GM18870 (cell line): ENCODE data around the gene CDH11.

Source experiments
- ATAC-seq: cut with Tn5 transposase; IDR thresholded peaks from one replicate; pipeline ENCODE4 v1.9.1; 2021; ENCODE audit warnings: moderate library complexity; ENCODE audit not compliant: unreplicated experiment

Gene CDH11, protein sequence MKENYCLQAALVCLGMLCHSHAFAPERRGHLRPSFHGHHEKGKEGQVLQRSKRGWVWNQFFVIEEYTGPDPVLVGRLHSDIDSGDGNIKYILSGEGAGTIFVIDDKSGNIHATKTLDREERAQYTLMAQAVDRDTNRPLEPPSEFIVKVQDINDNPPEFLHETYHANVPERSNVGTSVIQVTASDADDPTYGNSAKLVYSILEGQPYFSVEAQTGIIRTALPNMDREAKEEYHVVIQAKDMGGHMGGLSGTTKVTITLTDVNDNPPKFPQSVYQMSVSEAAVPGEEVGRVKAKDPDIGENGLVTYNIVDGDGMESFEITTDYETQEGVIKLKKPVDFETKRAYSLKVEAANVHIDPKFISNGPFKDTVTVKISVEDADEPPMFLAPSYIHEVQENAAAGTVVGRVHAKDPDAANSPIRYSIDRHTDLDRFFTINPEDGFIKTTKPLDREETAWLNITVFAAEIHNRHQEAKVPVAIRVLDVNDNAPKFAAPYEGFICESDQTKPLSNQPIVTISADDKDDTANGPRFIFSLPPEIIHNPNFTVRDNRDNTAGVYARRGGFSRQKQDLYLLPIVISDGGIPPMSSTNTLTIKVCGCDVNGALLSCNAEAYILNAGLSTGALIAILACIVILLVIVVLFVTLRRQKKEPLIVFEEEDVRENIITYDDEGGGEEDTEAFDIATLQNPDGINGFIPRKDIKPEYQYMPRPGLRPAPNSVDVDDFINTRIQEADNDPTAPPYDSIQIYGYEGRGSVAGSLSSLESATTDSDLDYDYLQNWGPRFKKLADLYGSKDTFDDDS

DNA sequence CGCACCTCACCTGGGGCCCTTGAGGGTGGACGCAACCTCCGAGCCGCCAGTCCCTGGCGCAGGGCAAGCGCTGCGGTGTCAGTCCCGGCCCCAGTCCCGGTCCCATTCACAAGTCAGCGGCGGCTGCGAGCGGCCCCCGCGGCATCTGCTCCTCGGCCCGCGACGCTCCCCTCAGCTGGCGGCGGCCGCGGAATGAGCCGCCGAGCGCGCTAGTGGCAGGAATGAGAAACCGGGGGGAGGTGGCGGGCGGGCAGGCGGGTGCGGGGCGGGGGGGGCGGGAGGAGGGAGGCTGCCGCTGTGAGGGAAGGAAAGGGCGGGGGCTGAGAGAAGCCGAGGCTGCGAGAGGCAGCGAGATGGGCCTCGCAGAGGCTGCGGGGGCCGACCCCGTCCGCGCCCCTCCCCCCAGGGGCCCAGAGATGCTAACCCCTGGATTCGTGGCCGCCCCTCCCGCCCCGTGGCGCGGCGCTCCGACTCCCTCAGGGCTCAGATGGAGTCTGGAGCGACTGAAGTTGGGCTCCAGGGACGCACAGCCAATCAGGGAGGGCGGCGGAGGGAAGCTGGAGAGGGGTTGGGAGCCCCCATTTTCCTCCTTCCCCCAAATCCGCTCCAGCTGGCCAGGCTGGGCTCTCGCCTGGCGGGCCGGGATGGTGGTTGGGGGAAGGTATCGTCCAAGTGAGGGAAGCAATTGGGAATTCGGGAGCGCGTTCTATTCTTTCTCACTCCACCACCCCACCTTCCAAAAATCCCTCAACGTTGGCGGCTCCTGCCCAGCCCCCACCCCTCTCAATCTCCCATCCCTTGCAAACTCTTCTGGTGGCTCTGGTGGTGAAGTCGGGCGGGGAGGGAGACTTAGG, at the start of gene CDH11:
TSS of gene CDH11 (minus strand) at position 194 of the 854 bp plus-strand sequence. CDS start 117,194 bp downstream, outside the sequence.
- no peak for ATAC-seq

DNA sequence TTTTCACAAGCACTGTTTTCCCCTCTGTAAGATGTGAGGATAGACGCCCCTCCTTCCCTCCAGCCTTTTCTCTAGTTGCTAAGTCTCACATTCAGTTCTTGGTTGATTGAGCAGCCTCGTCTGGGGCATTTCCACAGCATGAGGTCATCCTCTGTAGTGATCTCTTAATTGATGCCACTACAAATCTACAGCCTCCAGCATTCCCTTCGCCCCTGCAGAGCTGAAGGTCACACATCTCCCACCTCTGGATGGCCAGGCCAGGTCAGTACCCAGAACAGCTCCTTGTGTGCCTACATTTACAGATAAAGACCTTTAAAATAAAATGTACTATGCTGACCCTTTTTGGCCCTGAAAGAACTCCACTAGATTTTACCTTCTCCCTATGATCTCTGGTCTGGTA, 32.5 kb upstream of the CDH11 start:
- no peak for ATAC-seq

- ATAC-seq, result no peak
Observed at GRCh38 chr16:65153365-65154105, 31.7 kb upstream of the CDH11 start.

- no peak for ATAC-seq
Observed at GRCh38 chr16:65148804-65149203, 26.9 kb upstream of the CDH11 start.

- ATAC-seq, result no peak
Observed at GRCh38 chr16:65142276-65142675, 20.4 kb upstream of the CDH11 start.

DNA sequence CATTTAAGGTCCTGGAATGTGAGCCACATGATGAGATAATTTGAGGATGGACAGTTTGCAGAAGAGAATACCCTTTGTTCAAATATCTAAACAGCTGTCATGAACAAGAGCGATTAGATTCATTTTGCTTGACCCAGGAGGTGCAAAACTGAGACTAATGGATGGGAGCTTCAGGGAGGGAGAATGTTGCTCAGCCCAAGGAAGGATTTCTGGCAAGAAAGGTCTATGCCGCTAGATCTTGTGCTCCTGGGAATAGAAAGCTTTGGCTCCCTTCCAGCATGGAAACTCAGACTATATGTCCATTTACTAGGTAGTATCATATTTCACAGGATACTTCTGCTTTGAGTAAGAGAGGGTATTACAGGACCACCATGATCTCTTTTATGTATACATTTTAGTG, 14.8 kb upstream of the CDH11 start:
- ATAC-seq, result no peak

DNA sequence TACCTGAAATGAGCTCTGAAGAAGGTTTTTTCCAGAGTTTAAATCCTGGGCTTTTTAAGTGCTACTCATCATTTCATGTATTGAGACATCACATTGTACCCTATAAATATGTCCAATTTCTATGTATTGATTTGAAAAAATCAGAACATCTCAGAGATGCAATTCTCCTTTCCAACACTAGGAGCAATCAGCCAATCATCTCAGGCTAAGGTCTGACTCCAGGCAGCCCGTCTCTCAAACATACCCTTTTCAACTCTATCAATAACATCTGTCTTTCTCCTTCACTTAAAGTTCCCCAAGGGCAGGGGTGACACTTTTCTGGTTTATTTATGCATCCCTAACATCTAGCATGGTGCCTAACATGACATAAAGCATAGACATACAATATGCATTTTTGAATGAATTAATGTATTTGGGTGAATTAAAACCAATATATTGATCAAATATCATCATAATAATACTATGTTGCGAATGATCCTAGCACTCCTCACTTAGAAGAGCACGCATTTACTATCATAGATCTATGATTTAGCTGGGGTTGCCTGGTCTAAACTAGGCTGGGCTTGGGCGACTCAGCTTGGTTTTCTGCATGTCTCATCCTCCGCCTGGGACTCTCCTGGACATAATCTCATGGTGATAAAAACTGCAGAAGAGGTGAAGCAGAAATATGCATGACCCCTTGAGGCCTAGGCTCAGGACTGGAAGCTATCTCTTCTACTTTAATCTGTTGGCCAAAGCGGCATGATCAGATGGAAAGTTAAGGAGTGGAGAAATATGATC, 5.2 kb upstream of the CDH11 start:
- no peak for ATAC-seq

DNA sequence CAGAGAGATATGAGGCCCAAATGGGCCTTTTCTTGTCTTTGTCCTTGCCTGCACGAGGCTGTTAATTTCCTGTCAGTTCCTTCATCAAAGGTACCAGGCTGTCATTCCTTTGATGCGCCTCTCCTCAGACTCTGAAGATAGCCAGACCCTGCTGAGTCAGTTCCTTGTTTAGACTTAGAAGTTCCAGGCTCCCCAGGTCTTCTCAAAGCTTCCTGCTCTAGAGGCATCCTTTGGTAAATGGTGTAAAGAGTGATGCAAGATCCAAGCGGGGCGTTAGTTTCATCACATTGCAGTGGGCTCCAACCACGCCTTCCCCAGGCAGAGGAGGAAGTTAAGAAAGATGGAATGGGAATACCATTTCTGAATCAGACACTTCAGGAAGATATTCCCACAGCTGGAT, 4.0 kb upstream of the CDH11 start:
- no peak for ATAC-seq

- ATAC-seq, result no peak
Observed at GRCh38 chr16:65125322-65125721, 3.5 kb upstream of the CDH11 start.

DNA sequence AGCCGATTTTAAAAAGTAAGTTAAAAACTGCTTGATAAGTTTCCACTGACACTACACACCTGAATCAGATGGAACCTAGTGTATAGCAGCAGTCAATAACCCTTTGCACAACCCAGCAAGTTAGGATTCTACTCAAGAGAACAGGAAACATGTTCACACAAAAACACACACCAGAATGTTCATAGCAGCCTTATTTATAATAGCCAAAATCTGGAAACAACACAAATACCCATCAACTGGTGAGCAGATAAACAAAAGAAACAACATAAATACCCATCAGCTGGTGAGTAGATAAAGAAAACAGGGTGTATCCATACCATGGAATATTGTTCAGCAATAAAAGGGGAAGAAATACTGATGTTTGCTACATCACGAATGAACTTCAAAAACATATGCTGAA, 2.7 kb upstream of the CDH11 start:
- ATAC-seq, result no peak

DNA sequence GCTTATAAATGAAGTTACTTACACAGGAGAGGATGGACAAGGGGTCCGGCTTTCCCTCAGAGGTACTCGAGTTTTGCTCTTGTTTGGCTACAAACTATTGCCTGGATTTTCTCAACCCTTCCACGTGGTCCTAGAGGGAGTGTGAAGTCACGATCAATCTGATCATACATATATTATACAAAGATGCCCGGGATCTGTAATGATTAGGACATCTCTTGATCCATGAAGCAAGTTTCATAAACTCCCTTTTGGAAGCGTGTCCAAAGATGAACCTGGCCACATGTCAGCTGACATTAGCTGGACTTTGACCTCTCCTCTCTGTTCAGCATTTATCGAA, 2.3 kb upstream of the CDH11 start:
- ATAC-seq, result no peak

DNA sequence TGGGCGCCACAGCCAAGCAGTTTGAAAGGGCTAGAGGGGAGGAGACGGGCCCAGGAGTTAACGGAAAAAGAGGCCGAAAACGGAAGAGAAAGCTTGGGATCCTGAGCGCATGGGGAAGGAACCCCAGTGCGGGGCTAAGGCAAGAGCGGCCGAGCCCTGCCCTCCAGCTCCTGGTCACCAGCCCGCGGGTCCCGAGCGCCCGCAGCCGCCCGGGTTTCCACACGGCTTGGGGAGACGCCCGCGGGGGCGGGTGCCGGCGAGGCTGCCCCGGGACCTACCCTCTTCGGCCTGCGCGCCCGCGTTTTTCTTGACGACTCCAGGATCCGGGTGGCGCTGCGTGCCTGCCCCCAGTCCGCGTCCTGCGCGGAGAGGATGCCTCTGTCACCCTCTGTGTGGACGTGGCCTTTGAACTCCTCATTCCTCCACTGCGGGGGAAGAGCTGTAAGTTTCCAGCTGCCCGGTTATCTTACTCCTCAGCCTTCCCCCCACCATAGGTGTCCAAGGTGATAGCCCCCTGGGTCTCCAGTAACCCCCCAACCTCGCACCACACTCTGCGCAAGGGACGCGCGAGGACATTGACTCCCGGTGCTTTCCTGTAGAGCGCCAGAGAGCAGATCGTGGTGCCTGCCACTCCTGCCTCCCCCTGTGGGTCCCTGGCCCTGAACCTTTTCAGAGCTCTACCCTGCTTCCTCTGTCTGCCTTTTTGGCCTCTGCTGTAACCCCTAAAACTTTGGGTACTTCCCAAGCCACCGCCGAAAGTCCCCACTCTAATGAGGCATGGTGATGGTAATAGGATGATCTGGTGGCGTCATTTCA, 1.7 kb upstream of the CDH11 start:
- ATAC-seq, result no peak

DNA sequence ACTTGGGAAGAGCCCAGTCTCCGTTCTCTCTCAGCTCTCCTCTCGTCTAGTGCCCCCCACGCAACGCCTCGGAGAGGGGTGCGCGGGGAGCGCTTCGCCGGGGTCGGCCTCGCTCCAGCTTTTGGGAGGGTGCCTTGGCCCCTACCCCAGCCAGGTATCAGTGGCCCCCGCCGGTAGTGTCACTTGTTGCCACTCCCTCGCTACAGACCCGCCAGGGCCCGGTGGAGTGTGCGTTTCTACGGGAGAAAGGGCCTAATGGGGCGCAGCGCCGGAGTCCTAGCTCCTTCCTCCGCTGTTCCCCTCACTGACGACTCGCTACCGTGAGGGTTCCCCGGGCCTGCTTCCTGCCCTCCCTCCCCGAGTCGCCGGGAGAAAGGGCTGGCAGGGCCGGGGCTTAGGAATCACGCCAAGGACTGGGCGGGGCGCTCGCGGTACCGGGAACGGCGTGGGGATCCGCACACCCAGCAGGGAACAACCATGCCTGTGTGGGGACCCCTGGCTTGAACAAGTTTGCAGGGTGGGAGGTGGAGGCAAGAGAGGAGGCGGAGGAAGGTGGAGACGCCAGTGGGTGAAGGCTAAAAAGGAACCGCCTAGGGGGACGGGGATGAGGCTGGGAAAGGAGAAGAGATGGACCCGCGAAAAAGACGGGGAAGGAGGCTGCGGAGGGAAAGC, 997 bp upstream of the CDH11 start:
- no peak for ATAC-seq

DNA sequence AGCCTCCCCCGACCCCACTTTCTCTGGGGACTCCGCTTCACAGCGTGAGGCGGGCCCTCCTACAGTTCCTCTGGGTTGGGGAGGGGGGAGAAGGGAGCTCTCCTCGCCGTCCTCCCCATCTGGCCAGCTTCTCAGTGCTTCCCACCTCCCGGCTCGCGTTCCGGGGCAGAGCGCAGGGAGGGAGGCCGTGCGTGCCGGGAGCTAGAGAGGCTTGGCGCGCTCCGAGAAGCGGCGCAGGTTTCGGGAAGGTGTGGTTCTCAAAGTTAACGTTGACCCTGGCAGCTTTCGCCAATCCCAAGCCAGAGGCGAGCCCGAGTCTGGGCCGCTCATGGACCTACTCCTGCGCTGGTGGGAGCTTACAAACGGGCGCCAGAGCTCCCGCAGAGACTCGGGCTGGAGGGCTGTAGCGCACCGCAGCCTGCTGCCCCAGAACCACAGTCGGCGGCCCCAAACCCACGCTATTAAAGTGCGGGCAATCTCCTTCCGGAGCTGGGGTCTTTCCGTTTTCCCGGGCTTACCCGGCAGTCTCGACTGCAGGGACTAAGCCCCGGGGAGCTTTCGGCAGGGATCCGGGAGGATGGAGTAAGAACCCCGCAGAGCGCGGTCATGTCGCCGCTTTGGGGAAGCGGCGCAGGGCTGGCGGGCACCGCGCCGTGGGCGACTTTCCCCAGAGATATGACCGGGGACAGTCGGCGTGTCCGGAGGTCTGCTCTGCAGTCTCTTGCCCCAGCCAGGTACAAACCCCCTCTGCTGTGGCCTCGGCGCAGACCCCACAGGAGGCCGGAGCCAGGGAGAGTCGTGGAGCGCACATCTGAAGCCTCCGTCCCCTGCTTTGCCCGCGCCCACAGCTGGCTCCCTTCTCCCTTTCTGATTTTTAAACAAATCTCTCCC, 787 bp downstream of the CDH11 start:
- no peak for ATAC-seq

DNA sequence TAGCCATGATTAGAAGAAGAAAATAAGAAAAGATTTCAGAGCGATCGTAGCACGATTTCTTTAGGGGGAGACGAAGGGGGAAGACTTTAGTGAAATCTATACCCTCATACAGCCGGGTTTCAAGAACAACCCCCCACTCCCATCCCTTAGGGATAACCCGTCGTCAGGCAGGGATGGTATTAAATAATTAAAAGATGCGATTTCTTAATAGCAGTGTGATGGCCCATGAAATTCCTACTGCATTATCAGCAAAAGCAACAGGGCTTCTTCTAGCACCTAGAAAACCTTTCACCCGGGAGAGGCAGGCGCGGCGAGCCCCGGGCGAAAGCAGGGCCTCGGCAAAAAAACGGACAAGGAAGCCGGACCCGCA, 1.4 kb downstream of the CDH11 start:
- ATAC-seq, result no peak

- ATAC-seq, result no peak
Observed at GRCh38 chr16:65119901-65120401, 1.9 kb downstream of the CDH11 start.

DNA sequence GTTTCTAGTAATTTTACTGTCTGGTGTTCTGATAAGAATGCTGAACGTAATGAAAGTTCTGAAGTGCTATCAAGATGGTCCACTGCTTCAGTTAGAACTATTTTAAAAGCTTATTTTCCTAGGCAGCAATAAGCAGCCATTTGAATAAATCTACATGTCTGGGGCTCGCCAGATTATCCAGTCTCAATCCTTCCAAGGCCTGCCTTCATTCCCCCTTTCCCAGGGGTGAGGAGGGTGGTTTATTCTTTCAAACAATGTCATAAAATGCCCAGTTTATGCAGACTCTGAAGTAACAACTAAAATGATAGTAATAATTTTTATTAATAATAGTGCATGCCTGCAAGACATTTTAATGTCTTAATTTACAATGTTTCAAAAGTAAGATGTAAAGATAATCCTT, 2.4 kb downstream of the CDH11 start:
- no peak for ATAC-seq
